Measurements from ENCODE around the gene ADPGK.
A peak's percentile ranks its signal among the peaks of the same experiment; 100 is the strongest.
"Not testable (repeated sequence)": the region's sequence is repeated elsewhere in the genome, so short reads cannot be mapped to it uniquely, and the experiment has no call there.

ADPGK gene

DNA sequence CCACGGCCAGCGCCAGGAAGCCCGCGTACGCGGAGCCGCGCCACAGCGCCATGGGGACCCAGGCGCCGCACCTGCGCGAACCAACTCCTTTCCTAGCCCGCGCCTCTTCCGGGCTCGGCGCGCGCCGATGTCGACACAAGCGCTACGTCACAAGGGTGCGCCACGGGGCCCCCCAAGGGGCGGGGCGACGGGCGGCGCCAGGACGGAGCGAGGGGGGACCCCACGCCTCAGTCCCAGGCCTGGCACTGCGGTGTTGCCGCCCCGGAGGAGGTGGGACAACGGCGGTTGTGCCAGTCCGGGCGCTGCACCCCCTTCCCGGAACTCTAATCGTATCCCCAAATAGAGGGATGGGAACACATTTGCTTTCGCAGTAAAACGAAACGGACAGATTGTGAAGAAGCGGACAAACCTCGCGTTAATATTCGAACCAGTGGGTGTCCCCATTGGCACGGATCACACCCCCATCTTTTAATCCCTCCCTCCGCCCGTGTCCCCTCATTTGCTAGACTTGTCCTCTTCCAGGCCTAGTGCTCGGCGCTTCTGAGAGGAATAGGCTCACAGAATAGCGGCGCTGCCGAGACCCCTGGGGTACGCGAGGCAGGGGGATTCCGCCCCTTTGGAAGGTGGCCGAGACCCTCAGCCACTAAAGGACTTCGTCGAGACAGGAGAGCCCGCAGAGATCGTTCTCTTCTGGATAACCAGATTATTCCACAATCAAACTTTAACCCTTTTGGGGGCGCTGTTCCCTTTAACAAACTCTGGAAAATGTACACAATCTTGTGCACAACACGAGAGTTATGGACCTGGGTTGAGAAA, at the start of gene ADPGK:
Gene ADPGK (minus strand): TSS at position 119 of the 816 bp plus-strand sequence. CDS start 67 bp downstream, at position 52.
- peak; percentile 96 for DNase-seq

DNA sequence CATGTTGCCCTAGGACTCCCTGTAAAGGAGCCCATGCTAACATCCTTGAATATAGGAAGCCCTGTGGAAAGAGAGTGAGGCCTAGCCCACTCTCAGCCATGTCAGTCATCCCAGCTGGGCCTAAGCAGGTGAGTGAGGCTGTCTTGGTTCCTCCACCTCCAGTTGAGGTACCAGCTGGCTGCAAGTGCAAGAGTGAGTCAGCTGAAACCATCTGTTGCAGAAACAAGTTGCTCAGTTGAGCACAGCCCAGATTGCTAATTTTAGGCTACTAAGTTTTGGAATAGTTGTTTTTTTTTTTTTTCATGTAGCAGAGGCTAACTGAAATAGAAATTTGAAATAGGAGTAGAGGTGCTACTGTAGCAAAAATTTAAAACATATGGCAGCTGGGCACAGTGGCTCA, 43.7 kb upstream of the ADPGK start:
- no peak for DNase-seq

DNA sequence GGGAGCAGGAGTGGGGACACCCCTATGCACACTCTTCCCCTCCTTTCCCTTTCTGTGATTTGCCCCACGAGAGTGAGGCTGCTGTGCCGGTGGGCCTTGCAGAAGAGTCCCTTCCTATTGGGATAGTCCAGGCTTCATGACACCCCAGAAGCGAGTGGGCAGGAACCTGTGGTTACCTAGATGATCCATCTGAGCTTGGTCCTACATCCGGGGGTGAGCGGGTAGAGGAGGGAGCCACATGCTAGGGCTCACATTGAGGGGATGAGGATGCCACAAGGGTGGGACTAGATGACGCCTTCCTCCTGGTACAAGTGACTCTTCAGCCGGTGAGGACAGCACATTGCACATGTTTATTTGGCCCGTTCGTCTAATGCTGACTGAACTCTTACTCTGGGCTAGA, 43.1 kb upstream of the ADPGK start:
- DNase-seq = no peak

DNA sequence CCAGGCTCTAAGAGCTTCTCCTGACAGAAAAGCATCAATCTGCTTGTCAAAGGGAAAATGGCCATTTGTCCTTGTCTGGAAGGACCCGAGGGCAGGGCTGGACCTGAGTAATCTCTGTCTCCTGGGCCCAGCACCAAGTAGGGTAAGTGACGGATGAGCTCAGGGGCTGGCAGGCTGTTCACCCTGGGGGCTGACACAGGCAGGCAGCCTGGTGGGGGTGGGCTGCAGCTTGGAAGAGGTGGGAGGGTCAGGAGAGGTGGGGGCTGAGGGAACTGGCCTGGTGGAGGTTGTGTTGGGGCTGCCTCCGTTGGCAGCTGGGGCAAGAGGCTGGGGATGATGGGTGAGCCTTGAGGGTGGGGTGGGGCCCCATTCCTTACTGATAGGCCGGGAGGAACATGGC, 42.3 kb upstream of the ADPGK start:
- DNase-seq = no peak

DNA sequence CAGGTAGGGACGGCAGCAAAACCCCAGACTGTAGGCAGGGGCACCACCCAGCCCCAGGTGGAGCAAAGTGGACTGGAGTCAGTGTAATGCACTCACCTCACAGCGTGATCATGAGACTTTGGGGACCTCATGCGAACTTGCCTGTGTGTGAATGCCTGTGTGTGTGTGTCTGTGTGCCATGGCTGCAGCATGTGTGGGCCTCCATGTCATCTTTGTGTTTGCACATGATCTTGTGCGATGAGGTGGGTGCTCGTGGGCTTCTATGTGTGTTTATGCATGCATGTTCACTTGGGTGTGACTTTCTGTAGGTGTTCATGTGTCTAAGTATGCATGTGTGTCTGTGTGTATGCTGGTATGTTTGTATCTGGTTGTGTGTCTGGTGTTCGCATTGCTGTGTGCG, 41.2 kb upstream of the ADPGK start:
- no peak for DNase-seq

DNA sequence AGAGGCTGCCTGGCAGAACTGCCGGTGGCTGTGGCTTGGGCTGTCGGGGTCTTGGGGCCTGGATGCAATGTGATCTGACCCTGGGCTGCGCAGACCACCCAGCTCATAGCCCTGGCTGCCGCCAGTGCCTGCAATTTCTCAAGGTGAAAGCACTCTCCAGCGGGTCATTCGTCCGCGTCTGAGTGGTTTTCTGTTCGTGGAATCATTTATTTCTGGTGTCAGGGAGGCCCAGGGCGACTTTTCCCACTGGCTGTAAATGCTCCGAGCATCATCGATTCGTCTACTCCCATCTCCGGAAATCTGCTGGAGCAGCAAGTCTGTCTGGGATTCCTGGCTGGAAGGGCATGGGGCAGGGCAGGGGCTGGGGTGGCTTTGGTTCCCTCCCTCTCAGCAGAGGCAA, 40.6 kb upstream of the ADPGK start:
- no peak for DNase-seq

DNA sequence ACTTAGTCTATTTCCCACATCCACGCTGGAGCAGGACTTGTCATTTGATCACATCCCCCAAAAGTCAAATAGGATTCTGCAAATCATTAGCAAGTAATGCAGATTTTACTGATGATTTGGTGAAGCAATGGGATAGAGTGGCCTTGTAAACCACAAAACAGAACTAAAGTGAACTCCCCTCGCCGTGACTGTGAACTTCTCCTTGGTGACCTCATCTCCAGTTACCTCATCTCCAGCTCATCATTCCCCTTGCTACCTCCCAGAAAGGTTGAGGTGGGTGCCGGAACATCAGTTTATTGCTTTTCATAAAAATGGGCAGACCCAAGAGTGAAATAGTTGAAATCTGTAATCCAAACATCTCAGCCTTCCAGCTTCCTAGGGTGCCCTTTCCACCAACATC, 36.7 kb upstream of the ADPGK start:
- DNase-seq = no peak

DNA sequence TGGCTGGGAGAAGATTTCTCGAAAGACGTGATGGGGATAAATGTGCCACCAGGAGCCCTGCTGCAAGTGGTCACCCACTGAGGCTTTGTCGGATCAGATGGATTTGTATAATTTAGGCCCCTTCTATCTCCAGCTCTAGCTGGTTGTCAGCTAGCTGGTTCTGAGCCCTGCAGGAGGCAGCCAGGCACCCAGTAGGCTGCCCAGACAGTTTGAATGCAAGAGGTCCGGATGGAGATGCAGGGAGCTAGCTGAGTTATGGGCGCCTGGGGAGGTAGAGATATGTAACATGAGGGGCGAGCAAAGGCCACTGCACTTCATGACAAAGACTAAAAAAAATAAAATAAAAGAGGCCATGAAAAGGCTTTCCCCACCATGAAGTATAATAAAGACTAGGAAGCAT, 35.1 kb upstream of the ADPGK start:
- DNase-seq = no peak

DNA sequence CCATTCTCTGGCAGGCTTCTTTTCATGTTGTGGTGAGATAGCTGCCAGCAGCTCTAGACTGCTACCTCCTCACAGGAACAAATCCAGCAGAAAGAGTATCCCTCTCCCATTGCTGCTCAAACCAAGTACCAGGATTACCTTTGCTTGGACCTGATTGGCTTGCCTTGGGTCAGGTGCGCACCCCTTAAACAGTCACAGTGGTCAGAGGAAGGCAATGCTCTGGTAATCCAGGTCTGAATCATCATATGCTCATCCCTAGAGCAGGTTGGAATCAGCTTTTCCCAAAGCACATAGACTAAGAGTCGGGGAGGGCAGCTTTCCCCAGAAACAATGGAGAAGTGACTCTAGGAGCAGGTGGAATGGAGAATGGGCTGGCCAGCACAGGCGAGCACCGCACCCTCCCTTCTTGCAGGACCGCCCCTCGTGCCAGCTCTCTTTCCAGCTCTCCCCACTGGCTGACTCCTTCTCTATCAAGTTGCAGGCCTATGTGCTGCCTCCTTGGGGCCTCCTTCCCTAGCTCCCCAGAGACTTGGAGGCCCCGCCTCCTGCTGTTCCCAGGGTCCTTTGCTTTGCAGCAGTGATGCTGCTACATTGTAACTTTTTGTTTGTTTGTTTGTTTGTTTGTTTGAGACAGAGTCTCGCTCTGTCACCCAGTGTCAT, 29.9 kb upstream of the ADPGK start:
- DNase-seq = no peak

DNA sequence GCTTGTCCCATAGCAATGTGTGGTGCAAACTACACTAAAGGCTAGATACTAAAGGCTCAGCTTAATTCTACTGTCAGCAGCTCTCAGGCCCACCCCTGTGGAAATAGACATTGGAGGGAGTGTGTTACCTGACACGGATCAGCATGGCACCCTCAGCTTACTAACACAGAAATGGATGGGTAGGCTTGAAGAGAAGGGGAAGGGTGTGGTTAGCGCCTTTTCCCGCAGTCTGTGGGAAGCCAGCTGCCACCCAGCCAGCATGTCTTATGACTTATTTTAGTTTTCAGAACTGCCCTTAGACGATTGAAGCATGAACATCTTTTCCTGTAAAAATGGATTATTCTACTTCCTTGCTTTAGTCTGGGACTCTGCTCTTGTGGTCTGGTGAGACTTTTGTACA, 25.8 kb upstream of the ADPGK start:
- DNase-seq = peak; percentile 40

DNA sequence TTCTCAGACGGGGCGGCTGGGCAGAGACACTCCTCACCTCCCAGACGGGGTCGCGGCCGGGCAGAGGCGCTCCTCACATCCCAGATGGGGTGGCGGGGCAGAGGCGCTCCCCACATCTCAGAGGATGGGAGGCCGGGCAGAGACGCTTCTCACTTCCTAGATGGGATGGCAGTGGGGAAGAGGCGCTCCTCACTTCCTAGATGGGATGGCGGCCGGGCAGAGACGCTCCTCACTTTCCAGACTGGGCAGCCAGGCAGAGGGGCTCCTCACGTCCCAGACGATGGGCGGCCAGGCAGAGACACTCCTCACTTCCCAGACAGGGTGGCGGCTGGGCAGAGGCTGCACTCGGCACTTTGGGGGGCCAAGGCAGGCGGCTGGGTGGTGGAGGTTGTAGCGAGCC, 23.8 kb upstream of the ADPGK start:
- DNase-seq = not testable (repeated sequence)

DNA sequence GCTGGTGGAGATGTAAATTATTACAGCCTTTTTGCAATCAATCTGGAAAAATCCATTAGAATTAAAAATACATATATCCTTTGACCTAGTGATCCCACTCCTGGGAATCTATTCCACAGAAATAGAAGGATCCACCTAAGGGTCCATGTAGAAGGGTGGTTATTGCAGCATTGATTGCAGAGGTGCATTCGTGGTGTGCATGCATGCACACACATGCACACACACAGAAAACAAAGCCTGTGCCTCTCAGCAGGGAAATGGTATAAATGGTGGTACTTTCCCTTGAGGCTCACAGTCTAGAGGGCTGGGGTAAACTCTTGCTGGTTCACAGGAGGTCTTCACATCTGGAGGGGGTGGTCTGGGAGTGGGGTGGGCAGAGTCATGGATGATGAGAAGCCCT, 19.4 kb upstream of the ADPGK start:
- DNase-seq = no peak

DNA sequence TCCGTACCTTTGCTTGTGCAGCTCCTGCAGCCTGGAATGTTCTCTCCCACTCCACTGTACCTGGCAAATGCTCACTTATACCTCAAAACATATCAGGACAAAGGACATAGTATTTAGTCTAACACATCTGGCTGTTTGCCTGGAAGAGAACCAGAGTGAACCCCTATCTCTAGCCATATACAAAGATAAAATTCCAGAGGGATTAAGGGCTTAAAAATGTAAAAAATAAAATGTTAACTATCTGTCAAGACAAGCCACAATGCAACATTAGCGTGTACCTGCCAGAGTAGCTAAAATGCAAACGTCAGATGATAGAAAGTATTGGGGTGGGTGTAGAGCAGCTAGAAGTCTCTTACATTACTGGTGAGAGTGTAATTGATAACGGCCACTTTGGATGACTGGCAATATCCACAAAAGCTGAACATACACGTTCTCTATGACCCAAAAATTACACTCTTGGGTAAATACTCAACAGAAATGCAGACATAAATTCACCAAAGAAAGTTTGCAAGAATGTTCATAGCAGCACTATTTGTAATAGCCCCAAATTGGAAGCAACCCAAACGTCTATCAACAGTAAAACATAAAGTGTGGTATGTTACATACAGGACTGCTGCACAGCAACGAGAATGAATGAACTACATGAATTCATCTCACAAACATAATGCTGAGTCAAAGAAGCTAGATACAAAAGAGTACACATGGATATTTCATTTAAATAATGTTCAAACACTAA, 18.2 kb upstream of the ADPGK start:
- DNase-seq = no peak

DNA sequence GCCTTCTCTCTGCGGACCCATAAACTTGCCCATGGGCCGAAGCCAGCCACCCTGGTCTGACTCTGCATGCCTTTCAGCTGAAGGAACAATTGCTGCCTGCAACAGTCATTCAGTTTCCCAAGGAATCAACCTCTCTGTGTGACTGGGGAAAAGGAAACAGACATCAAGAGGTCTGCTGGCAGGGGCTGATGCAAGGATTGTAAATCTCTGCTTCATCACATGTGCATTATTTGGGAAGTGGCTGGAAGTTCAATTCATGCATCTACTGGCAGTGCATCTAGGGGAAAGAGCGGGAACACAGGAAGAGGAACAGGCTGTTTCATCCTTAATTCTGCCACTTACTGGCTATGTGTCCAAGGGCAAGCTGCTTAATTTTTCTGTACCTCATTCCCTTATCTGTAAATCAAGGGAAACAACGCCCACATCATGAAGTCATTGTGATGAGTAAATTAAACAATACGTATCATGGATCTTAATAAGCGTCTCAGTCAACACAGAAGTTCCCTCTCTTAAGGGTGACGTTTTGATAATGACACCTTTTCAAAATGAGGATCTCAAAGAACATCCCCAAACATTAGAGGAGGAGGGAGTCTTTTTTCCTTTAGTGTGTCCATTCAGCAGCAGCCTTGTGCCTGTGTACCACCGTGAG, 17.4 kb upstream of the ADPGK start:
- DNase-seq = no peak

DNA sequence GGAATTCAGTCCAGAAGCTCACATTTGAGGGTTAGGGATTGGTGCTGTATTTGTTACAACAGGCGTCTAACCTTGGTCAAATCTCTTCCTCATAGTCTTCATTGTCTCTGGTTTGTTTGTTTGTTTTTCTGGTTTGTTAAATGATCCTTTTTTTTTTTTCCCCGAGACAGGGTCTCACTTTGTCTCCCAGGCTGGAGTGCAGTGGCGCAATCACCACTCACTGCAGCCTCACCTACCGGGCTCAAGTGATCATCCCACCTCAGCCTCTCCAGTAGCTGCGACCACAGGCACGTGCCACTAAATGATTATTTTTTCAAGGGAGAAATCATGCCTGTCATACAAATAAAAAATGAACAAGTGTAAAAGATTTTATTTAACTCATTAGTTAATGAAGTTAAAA, 14.3 kb upstream of the ADPGK start:
- DNase-seq = no peak

DNA sequence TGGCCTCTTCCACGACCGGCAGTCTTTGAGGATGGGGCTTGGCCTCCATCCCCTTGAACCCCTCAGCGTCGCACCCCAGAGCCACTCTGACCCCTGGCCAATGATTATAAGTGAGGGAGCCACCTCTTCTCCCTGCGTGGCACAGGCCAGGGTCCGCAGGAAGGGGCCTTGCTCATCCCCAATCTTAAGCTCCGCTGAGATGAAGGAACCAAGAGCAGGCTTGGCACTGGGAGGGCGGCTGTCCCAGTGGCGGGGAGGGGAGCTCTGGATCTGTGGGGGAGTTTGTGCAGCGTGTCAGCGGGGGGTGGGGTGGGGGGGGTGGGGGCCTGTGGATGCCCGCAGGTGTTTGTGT, 13.8 kb upstream of the ADPGK start:
- no peak for DNase-seq

DNA sequence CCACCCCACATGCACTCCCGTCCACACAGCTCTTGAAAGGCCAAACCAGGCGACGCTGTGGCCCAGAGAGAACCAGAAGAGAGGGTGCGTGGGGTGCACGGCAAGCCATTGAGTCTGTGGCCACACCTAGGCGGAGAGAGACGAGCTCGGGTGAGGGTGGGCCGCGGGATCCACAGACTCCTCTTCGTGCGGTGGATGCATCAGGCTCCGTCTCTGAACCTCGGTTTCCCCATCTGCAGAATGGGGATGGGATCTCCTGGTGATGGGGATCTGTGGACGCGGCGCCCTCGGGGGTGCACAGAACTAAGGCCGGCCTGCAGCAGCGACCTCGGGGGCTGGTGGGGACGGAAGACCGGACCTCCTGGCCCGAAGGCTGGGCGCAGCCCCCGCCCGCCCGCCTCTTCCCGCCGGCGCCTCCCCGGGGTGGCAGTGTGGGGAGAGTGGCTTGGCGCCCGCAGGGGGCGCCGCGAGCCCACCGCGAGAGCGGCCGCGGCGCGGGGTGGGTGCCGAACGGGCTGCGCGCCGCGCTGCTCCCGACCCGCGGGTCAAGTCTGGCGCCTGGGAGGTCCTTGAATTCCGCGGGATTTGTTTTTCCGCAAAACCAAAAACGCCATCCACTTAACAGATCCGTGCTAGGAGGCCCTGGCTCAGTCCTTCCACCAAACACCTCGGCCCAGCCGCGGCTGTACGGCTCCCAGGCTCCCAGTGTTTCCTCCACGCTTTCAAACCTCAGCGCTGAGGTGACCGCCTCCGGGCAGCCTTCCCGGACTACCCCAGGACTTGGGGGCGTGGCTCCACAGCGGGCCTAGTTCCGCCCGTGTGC, 13.2 kb upstream of the ADPGK start:
- DNase-seq = peak; percentile 51

DNA sequence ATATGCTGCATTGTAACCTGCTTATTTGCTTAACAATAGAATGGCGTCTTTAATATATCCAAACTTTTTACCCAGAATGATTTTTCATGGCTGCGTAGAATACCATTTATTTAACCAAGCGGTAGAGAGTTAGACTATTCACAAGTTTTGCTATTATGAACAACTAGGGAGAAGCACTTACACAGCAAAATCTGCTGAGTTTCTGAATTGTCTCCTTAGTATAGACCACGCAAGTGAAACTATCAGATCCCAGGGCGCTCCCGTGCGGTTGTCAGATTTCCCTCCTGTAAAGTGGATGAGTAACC, 12.6 kb upstream of the ADPGK start:
- DNase-seq = no peak

DNA sequence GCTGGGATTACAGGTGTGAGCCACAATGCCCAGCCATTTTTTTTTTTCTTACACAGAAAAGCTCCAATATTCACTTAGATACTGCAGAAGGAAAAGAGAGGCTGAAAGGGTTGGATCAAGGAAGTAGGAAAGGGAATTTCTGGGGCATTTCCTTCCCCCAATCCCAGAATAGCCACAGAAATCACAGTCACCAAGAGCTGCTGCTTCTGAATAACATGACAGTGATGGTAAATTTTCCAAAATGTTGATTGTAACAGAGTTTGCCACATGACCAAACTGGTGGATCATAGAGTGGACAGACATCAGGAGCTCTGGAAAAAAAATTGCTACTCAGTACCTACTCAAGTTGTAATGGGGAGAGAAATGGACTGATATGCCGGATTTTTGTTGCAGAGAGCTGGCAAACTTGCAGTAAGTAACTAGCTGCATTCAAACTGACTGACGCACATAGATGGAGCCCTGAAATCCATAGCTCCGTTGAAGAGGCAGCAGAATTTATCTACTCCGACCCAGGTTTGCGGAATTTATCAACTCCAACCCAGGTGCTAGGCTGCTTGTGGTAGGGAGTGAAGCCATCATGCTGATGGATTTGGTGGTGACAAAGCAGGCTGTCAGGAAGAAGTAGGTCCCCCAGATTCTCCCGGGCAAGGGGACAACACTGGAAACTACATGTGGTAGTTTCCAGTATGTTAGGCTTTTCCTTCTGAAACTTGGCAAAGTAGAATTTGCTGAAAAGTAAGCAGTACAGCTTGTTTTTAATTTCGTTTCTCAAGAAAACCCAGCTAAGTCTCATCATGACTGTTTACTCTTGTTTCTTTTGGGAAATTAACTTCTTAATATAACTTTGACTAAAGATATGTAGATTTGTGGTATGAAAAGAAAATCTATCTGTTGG, 10.5 kb upstream of the ADPGK start:
- DNase-seq = no peak

DNA sequence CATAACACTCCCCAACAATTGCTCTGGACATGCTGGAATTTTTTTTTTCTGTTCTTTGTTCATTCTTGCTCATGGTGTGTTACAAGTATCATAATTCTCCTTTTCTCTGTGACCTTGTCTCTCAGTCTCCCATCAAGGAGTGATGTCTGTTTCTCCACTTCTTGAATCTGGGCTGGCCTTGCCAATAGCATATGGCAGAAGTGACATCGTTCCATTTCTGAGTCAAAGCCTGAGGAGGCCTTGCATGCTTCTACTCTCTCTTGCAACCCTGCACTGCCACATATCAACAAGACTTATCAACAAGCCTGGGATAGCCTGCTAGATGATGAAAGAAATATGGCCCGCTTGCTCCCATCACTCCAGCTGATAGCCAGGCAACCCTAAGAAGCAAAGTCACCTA, 8.9 kb upstream of the ADPGK start:
- DNase-seq = no peak

DNA sequence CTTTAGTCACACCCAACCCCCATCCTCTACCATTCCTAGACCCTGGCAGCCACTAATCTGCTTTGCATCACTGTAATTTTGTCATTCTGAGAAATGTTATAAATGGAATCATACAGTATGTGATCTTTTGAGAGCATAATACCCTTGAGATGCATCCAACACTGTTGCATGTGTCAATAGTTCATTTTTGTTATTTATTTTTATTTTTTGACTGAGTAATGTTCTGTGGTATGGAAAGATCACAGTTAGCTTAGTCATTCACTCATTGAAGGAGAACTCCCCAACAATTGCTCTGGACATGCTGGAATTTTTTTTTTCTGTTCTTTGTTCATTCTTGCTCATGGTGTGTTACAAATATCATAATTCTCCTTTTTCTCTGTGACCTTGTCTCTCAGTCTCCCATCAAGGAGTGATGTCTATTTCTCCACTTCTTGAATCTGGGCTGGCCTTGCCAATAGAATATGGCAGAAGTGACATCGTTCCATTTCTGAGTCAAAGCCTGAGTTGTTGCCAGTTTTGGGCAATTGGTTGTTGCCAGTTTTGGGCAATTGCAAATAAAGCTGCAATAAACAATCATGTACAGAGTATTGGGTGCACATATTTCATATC, 6.8 kb upstream of the ADPGK start:
- no peak for DNase-seq
